WI38 (cell line): Measurements from ENCODE around the gene SIK2.

Source experiments
- H3K4me3 ChIP-seq: 2 replicates; pipeline ENCODE4 v1.5.1; 2011; ENCODE audit warnings: low read depth, mild to moderate bottlenecking, control low read depth, low read length
- CTCF ChIP-seq: IDR thresholded peaks from 2 replicates; pipeline ENCODE4 v1.5.1; 2012; ENCODE audit warnings: low read depth, mild to moderate bottlenecking, control low read depth, low read length

The SIK2 gene

GRCh38 chr11:111633248-111633647 is 31.0 kb downstream of the SIK2 start:
- no peak overlapping the region for H3K4me3 ChIP-seq
- TF ChIP-seq CTCF: no peak

GRCh38 chr11:111633756-111634362 is 31.6 kb downstream of the SIK2 start:
- no peak overlapping the region for H3K4me3 ChIP-seq
- no peak for TF ChIP-seq CTCF

- H3K4me3 ChIP-seq: no peak overlapping the region
- no peak for TF ChIP-seq CTCF
Observed at GRCh38 chr11:111634981-111635705, 32.9 kb downstream of the SIK2 start.

GRCh38 chr11:111635706-111636045 is 33.4 kb downstream of the SIK2 start:
- no peak overlapping the region for H3K4me3 ChIP-seq
- no peak for TF ChIP-seq CTCF

GRCh38 chr11:111637885-111638284 is 35.6 kb downstream of the SIK2 start:
- no peak overlapping the region for H3K4me3 ChIP-seq

GRCh38 chr11:111639226-111639925 is 37.1 kb downstream of the SIK2 start:
- no peak overlapping the region for H3K4me3 ChIP-seq
- no peak for TF ChIP-seq CTCF

More at GRCh38 chr11:111637885-111638284, 35.6 kb downstream of the SIK2 start:
- no peak for TF ChIP-seq CTCF
